NB4 (cell line): ENCODE data around the gene HLCS.
A peak's percentile ranks its signal among the peaks of the same experiment; 100 is the strongest.

Experiments used
- DNase-seq: peaks from one replicate; pipeline ENCODE4 v3.0.0; 2010; ENCODE audit warnings: low read depth
- H3K4me3 ChIP-seq: one replicate; pipeline ENCODE4 v1.5.1; 2011; ENCODE audit warnings: mild to moderate bottlenecking, low read depth, low read length, moderate library complexity
- CTCF ChIP-seq: IDR thresholded peaks from one replicate; pipeline ENCODE4 v1.5.1; 2012; ENCODE audit warnings: low read depth, low read length
- MAX ChIP-seq: IDR thresholded peaks from 2 replicates; pipeline ENCODE4 v1.6.1; 2011; ENCODE audit warnings: low read depth, low read length
- MYC ChIP-seq: IDR thresholded peaks from 2 replicates; pipeline ENCODE4 v1.6.1; 2011; ENCODE audit warnings: low read depth, low read length
- POLR2A ChIP-seq: IDR thresholded peaks from 2 replicates; pipeline ENCODE4 v1.6.1; 2011; ENCODE audit warnings: mild to moderate bottlenecking; ENCODE audit not compliant: insufficient read length; ENCODE audit errors: extremely low read depth

Gene HLCS

GRCh38 chr21:36791180-36791579, 175.3 kb downstream of the HLCS start:
- TF ChIP-seq MYC: no peak
- TF ChIP-seq CTCF: no peak
- no peak for TF ChIP-seq POLR2A
- TF ChIP-seq MAX: no peak
- no peak overlapping the region for H3K4me3 ChIP-seq
- DNase-seq: no peak

GRCh38 chr21:36790616-36791015, 175.9 kb downstream of the HLCS start:
- TF ChIP-seq MYC (no peak), CTCF (no peak), POLR2A (no peak), MAX (no peak)
- no peak overlapping the region for H3K4me3 ChIP-seq
- DNase-seq: peak; percentile 17

GRCh38 chr21:36788120-36788638, 178.3 kb downstream of the HLCS start:
- TF ChIP-seq MAX (peak; percentile 98), CTCF (no peak), MYC (peak; percentile 90), POLR2A (no peak)
- peak overlapping the region; percentile 53 for H3K4me3 ChIP-seq
- peak; percentile 93 for DNase-seq

GRCh38 chr21:36786186-36786585, 180.3 kb downstream of the HLCS start:
- no peak for DNase-seq
- TF ChIP-seq MYC (no peak), MAX (no peak), POLR2A (no peak), CTCF (no peak)

GRCh38 chr21:36785615-36786014, 180.9 kb downstream of the HLCS start:
- H3K4me3 ChIP-seq: no peak overlapping the region
- no peak for TF ChIP-seq POLR2A
- no peak for TF ChIP-seq MAX
- TF ChIP-seq CTCF: no peak
- TF ChIP-seq MYC: no peak
- no peak for DNase-seq

More at GRCh38 chr21:36786186-36786585, 180.3 kb downstream of the HLCS start:
- H3K4me3 ChIP-seq: no peak overlapping the region

GRCh38 chr21:36784947-36785346, 181.5 kb downstream of the HLCS start:
- no peak overlapping the region for H3K4me3 ChIP-seq
- TF ChIP-seq POLR2A (no peak), MYC (no peak), CTCF (no peak), MAX (no peak)
- no peak for DNase-seq
